Measurements from ENCODE around the gene GCC1.
"Not testable (repeated sequence)": the region's sequence is repeated elsewhere in the genome, so short reads cannot be mapped to it uniquely, and the experiment has no call there.

Gene GCC1

DNA sequence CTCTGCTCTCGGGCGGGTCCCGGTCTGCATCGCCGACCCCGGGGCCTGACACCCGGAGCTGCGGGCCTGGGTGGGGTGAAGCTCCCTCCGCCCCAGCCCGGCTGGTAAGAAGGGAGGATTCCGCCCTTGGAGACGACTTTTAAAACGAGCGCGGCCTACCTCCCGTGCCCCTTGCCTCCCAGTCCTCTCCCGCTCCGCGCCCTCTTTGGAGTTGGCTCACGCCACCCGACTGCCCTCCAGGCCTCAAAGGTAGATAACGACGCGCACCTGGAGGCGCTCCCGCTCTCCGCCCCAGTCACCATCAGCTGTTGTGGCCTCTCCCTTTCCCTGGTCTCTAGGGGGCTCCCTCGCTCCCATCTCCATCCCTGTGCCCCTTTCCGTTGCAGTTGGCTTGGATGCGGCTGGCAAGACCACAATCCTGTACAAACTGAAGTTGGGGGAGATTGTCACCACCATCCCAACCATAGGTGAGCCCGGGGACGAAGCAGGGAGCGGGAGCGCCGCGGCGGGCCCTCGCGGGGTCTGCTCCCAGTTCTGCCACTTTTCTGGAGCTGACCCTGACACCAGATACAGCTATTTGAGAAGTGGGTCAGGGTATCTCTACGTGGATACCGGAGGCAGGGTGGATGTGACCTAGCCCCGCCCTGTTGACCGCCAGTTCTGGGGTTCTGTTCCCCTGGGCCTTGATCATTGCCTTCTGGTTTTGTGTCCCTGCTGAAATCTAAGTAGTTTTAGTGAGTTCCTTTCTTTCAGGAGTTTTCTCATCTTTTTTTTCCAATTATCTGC, 3.5 kb upstream of the GCC1 start:
- no peak for DNase-seq (ENCODE audit: low read depth, low spot score)

DNA sequence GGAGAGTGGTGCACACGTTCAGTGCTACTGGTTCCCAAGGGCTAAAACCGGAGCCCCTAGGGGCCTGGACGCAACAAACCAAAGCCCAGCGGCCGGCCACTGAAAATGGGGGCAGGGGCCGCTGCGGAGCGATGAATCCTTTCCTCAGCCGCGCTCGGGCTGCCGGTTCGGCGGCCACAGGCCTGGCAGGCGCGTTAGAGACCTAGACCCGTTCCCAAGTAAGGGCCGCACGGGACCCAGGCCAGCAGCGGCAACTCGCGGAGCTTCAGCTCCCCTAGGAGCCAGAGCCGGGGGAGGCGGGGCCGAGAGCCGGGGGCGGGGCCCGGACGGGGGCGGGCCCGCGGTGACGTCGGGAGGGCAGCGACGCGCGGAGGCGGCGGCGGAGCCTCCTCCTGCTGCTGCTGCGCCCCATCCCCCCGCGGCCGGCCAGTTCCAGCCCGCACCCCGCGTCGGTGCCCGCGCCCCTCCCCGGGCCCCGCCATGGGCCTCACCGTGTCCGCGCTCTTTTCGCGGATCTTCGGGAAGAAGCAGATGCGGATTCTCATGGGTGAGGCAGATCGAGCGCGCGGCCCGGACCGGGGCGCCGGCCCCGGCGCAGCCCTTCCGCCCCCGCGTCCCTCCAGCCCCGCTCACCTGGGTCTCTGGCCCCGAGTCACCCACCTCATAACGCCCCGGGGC, 2.8 kb upstream of the GCC1 start, which contains the start of gene ARF5:
Gene ARF5 (plus strand): TSS at position 393 of the 678 bp plus-strand sequence. CDS start 88 bp downstream, at position 481.
- DNase-seq (ENCODE audit: low read depth, low spot score): peak; percentile 70

DNA sequence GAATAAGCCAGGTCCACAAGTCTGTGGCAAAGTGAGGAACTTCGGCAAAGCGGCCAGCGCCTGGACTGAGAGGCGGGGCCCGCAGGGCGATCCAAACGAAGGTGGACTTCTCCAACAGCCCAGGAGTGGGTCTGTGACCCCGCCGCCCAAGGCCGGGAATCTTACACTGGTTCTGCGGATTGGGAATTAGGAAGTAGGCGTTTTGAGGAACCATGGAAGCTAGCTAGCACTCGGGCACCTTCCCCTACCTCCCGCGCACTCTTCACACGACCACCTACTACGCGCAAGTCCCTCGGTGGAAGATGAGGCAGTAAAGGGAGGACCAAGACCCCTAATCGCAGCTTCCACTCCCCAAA, 2.2 kb upstream of the GCC1 start:
- DNase-seq (ENCODE audit: low read depth, low spot score): no peak

DNA sequence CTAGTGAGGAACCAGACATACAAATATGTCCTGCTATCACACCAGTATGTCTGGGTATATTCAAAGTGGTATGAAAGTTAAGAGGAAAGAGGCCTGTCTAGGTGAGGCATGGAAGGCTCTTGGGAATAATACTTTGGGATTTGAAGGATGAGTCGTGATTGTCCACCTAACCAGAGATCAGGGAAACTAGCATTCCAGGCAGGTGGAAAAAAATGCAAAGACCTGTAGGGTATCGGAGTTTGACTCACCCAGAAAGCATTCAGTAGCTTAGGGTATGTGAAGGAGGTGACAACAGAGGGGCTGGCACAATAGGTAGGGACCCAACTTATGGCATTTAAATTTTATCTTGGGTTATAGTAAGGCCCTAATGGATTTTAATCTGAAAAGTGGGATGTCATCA, 950 bp upstream of the GCC1 start:
- DNase-seq (ENCODE audit: low read depth, low spot score): no peak

DNA sequence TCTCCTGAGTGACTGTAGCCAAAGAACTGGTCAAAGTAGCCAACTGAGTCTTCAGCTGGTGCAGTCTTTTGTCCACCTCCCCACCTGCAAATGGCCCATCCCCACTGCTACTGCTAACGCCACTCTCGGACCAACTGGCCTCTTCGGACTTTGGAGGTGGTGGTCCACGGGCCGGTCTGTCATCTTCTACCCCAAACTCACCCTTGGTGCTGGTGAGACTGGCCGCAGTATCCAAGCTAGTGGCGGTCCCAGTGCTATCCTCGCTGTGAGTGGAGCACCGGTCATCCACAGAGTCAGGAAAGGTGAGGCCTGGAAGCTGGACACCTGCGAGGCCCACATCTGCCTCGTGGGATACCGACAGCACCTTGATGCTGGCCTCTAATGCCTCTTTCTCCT, 750 bp downstream of the GCC1 start:
- DNase-seq (ENCODE audit: low read depth, low spot score): no peak

DNA sequence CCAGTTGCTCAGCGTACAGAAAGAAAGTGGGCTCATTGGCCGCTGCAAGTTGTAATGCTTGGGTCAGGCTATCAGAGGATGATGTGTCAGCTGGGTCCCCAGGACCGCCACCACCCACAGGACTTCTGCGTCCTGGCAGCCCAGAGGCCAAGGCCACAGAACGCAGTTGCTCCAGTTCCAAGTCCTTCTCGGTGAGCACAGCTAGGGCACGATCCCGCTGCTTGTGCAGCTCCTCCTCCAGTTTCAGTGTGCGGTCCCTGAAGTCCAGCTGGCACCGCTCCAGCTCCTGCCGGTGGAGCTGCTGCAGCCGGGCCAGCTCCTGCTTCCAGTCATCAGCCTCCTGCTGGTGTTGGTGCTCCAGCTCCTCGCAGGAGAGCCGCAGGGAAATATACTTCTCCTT, 3.0 kb downstream of the GCC1 start:
- no peak for DNase-seq (ENCODE audit: low read depth, low spot score)

DNA sequence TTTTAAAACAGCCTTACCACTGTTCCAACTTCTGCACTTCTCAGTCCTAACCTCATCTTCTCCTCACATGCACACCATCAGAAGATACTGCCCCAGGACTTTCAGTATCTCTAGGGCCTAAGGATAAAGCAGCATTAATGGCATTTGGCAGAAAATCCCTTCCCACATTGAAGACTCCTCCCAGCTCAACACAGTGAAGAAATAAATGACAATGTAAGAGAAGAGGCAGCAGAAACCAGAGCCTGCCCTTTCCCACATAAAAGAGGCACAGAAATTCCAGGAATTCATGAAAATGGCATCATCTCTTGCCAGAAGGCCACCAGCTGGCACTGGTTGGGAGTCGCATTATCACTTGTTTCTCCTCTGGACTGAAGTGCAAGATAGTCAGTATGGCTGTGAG, 3.7 kb downstream of the GCC1 start:
- DNase-seq (ENCODE audit: low read depth, low spot score): no peak

DNA sequence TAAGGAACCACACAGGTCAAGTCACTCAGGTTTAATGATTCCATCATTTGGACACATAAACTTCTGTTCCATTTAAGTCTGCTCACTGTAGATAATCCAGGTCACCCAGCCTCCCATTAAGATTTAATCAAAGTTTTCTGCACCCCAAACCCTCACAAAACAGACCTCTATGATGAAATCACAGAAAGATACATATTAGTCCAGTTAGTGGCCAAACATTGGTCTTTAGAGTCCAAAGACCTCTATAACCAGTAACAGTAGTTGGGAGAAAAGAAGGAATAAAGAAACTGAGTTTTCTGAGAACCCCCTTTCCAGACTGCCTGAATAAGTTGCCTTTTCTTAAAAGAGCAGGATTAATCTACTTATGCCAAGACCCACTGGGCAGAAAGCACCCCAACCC, 4.8 kb downstream of the GCC1 start:
- no peak for DNase-seq (ENCODE audit: low read depth, low spot score)

DNA sequence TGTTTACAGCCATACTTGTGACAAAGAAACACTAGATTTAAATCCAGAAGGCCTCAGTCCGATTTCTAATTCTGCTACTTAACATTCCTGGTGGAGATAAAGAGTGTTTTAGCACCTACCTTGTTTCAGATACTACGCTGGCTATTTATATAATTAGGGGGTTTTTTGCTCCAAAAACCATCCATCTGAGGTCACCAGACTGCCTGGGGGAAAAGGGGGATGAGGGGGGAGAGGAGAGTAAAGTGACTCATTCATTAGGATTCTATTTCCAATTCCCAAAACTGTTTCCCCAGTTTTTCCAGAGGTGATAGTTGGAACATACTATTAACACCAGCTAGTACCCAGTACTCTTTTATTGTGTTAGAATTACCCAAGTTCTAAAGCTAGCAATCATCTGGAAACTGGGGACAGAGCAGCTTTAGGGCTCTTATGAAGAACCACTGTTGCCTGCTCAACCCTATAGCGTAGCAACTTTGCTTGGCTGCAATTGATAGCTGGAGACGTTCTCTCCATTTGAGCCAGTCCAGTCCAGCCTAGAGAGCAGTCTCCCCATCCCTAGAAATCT, 6.6 kb downstream of the GCC1 start:
- no peak for DNase-seq (ENCODE audit: low read depth, low spot score)

DNA sequence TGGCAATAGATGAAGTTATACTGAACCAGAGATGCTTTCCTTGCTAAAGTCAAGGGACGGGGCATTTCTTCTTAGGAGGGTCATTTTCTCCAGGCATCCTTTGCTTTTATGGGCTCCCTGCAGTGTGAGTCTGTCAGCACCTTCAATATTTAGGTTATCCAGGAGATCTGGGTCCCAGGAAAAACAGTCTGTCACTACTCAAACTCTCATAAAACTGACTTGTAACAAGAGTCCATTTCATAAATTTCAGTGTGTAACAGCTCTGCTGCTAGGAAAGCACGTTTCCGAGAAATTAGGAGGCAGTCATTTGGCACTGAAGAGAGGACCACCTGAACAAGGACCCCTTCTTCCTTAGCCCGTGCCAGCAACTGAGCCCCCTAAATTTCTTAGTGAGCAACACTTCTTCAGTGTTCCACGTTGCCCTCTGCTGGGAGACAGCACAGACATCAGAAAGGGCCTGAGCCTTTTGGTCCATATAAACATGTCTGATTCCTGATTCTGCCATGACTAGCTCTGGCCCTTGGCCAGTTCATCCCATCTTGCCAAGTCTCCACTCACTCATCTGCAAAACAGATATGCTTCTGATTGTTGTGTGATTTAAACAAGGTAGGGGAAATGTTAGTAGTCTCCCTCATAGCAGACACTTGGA, 7.2 kb downstream of the GCC1 start:
- DNase-seq (ENCODE audit: low read depth, low spot score): no peak

DNA sequence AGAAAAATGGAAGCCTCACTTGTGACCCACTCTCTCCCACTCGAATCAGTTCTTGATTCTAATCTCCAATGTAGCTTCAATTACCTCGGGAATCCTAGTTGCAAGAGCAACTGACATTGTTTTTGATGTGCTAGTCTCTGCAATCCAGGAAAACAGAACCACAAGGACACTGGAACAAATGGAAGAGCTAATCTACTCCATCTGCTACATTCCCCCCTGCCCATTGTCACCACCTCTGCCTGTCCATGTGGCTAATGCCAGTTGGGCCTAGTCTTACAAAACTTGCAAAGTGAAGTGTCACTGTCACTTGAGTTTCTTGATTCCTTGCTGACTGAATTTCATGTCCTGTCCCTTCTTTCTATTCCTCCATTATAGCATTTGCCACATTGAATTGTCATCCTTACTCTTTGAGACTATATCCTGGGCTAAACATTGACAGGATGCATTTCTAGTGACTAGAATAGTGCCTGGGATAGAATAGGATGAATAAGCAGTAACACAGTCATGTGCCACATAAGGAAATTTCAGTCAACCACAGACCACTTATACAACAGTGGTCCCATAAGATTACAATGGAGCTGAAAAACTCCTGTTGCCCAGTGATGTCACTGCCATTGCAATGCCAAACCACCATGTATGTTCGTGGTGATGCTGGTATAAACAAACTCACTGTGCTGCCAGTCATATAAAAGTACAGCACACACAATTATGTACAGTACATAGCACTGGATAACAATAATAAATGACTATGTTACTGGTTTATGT, 13.5 kb downstream of the GCC1 start:
- no peak for DNase-seq (ENCODE audit: low read depth, low spot score)

DNA sequence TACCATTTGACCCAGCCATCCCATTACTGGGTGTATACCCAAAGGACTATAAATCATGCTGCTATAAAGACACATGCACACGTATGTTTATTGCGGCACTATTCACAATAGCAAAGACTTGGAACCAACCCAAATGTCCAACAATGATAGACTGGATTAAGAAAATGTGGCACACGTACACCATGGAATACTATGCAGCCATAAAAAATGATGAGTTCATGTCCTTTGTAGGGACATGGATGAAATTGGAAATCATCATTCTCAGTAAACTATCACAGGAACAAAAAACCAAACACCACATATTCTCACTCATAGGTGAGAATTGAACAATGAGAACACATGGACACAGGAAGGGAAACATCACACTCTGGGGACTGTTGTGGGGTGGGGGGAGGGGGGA, 17.4 kb downstream of the GCC1 start:
- DNase-seq (ENCODE audit: low read depth, low spot score): not testable (repeated sequence)

DNA sequence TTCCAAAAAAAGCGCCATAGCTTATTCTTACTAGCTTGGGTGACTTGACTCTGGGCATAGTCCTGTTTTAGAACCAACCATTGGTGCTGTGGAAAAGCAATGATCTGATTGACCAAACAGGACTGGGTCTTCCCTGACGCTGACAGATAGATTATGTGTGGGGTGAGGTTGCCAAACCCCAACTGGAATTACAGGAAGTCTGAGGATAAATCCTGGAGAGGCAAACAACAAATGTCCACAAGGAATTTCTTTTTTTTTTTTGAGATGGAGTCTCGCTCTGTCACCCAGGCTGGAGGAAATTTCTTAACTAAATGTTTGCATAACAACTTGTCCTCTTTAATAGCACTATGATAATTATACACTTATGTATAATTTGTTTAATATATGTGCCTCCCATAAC, 19.2 kb downstream of the GCC1 start:
- DNase-seq (ENCODE audit: low read depth, low spot score): no peak

DNA sequence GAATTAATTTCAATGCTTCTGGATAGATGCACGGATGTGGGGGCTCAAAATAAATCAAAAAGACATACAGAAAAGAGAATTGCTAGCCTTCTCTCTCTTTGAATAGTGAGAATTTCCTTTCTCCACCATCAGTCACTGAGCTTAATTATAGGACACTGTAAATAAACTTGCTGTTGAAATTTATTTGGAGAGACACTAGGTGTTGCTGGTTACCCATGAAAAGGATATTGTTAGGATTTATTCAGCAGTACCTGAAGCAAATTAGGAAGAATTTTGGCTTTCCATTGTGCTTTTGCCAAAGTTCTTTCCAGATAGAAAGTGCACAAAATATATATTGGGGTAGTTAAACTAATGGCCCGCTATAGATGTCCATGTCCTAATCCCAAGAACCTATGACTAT, 27.6 kb downstream of the GCC1 start:
- DNase-seq (ENCODE audit: low read depth, low spot score): no peak

DNA sequence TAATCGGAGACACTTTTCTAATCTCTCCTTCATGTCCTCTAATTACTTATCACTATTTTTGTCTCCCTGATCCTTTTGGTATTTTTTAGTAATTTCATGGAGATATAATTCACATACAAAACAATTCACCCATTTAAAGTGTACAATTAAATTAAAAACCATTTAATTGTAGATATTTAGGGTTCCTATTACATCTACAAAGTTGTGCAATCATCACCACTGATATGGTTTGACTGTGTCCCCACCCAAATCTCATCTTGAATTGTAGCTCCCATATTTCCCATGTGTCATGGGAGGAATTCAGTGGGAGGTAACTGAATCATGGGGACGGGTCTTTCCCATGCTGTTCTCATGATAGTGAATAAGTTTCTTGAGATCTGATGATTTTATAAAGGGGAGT, 29.0 kb downstream of the GCC1 start:
- no peak for DNase-seq (ENCODE audit: low read depth, low spot score)

DNA sequence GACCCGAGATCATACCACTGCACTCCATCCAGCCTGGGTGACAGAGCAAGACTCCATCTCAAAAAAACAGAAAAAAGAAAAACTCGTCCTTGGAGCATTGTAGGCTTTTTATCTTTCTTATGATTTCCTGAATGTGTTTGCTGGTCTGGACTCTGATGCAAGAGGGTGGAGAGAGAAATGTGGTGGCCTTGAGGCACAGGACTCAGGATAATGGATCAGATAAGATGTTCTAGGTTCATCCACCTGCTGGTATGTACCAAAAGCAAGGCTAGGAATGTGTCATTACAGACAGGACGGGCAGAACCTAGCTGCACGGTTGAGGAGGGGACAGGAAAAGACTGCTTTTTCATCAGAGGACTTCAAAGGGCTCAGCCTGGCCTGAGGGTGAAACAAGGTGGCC, 33.5 kb downstream of the GCC1 start:
- DNase-seq (ENCODE audit: low read depth, low spot score): no peak

DNA sequence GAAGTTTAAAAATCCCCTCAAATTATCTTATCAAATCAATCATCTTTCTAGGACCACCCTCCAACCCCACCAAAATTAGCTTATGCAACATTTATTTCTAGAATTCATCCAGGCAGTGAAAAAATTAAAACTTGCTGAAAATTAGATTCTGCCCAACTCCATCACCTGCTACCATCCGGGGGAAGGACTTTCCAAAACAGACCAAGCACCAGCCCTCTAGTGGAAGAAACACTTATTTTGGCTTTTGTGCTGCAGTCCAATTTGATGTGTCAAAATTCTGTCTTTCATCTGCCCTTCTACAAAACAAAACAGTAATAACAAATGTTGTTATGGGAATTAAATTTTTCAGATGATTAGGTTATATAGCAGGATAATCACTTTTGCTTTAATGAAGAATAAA, 35.1 kb downstream of the GCC1 start:
- DNase-seq (ENCODE audit: low read depth, low spot score): no peak

DNA sequence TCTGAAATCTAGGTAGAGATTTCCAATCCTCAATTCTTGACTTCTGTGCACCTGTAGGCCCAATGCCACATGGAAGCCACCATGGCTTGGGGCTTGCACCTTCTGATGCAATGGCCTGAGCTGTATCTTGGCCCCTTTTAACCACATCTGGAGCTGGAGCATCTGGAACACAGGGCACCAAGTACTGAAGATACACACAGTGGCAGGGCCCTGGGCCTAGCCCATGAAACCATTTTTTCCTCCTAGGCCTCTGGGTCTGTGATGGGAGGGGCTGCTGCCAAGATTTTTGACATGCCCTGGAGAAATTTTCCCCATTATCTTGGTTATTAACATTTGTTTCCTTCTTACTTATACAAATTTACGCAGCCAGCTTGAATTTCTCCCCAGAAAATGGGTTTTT, 39.1 kb downstream of the GCC1 start:
- DNase-seq (ENCODE audit: low read depth, low spot score): no peak

DNA sequence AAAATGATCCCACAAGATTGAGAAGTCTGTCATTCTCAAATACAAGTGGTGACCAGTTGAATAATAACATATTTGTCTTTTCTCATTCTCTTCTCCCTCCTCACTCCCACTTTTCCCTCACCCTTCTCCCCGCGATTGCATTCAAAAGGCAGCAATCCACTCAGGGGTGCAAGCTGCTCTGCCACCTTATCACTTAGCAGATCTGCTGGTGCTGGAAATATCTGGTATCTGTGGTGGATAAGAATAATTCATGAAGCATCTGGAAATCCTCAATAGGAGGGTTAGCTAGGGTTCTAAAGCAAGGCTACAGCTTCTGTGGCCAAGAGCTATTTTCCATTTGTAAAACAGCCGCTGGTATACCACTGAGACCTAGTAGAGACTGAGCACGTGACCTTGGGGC, 43.8 kb downstream of the GCC1 start:
- no peak for DNase-seq (ENCODE audit: low read depth, low spot score)

DNA sequence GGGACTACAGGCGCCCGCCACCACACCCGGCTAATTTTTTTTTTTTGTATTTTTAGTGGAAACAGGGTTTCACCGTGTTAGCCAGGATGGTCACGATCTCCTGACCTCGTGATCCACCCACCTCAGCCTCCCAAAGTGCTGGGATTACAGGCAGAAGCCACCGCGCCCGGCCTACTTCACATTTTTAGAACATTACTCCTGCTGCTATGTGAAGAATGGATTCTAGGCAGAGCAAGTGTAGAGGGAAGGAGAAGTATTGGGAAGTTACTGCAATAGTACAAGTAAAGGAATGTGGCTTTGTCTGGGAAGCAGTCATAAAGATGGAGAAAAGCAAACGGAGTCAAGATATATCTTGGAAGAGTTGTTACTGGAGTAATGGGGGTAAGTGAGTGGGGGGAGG, 44.9 kb downstream of the GCC1 start:
- not testable (repeated sequence) for DNase-seq (ENCODE audit: low read depth, low spot score)

DNA sequence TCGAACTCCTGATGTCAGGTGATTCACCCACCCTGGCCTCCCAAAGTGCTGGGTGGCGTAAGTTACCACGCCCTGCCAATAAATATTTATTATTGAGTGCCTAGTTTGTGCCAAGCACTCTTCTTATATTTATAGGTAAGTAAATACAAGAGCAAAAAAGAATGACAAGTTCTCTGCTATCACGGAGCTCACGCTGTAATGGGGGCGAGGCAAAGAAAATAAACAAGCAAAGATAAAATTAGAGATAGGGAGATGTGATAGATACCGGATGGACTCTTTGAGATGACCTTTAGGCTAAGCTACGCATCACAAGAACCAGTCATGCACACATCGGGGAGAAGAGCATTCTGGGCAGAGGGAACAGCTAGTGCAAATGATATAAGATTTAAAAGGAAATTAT, 46.3 kb downstream of the GCC1 start:
- no peak for DNase-seq (ENCODE audit: low read depth, low spot score)

DNA sequence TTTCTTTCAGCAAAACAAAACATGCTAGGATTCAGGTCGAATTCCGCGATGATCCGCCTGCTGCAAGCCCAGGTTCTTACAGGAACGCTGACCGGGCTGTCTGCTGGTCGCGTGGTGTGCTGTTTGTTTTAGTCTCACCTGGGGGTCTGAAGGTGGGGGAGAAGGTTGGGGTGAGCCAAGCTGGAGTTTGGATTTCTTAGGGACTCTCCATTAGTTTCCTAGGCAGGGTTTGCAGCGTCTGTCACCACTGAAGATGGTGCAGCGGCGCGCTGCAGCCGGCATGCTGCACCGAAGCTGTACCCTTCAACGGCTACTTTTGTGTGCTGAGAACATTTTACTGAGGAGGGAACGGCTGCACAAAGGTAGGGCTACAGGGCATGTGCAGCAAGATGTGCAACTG, 48.7 kb downstream of the GCC1 start:
- no peak for DNase-seq (ENCODE audit: low read depth, low spot score)

All from activated CD4-positive, CD25-positive, alpha-beta regulatory T cell treated with anti-CD3 and anti-CD28 coated beads, Interleukin-2, amount 50 U/mL, for 16 hours (primary cell).